Measurements from ENCODE around the gene HERPUD2.

GRCh38 chr7:35720032-35720431 lies 25.1 kb upstream of the HERPUD2 start:
- TF ChIP-seq, protein P1, sequence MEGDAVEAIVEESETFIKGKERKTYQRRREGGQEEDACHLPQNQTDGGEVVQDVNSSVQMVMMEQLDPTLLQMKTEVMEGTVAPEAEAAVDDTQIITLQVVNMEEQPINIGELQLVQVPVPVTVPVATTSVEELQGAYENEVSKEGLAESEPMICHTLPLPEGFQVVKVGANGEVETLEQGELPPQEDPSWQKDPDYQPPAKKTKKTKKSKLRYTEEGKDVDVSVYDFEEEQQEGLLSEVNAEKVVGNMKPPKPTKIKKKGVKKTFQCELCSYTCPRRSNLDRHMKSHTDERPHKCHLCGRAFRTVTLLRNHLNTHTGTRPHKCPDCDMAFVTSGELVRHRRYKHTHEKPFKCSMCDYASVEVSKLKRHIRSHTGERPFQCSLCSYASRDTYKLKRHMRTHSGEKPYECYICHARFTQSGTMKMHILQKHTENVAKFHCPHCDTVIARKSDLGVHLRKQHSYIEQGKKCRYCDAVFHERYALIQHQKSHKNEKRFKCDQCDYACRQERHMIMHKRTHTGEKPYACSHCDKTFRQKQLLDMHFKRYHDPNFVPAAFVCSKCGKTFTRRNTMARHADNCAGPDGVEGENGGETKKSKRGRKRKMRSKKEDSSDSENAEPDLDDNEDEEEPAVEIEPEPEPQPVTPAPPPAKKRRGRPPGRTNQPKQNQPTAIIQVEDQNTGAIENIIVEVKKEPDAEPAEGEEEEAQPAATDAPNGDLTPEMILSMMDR (IDR thresholded peaks at IDR 0.05; ENCODE audit: insufficient read depth, low read length, poor library complexity, severe bottlenecking), result no peak
- no peak for TF ChIP-seq EZH2phosphoT487 (conservative IDR thresholded peaks at IDR 0.05; ENCODE audit: low read length)
